Measurements from ENCODE around the gene FREY1. TPM values are rescaled to one million over a fixed set of nuclear protein-coding genes. Genes with fewer than 3 reads are reported as not detected.
A peak's percentile ranks its signal among the peaks of the same experiment; 100 is the strongest.

FREY1 gene
- total and polyA plus RNA-seq, 2 of the 13 experiments (the other 11 are each of a cell fraction or from before 2014, with no cell fraction given) = 0.44 to 0.73 TPM

DNA sequence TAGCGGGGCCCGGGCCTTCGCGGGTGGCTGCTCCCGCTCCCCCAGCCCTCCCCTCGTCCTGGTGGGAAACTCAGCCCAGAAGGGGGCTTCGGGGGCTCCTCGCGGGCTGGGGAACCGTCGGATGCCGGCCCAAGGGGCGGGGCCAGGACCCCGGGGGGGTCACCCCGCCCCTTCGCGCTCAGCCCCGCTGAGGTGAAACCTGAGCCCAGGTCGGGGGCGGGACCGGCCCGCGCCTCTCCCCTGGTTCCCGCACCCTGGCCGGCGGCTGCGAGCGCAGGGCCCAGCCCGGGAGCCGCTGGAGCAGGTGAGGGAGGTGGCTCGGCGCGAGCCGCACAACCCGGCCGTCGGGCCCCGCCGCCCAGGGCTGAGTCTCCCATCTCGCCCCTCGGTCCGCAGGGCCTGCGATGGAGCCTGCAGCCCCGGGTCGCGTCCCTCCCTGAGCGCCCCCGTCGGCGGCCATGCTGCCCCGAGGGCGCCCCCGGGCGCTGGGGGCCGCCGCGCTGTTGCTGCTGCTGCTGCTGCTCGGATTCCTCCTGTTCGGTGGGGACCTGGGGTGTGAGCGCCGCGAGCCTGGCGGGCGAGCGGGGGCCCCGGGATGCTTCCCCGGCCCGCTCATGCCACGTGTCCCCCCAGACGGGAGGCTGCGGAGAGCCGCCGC is 15.5 kb upstream of the FREY1 start, which contains the start of gene LARGE2 (continued):
- TF ChIP-seq ZNF496 (CRISPR knock-in tag; IDR thresholded peaks at IDR 0.05; ENCODE audit: insufficient replicate concordance) (no peak), ZFP37 (CRISPR knock-in tag; IDR thresholded peaks at IDR 0.05; ENCODE audit: borderline replicate concordance) (no peak), ZSCAN22 (CRISPR knock-in tag; IDR thresholded peaks at IDR 0.05) (no peak), ZNF761 (CRISPR knock-in tag; conservative IDR thresholded peaks at IDR 0.05) (0 out of 2 replicates have a peak, but pooled peaks have one; percentile 2), ZNF225 (CRISPR knock-in tag; IDR thresholded peaks at IDR 0.05) (no peak), ZNF224 (CRISPR knock-in tag; IDR thresholded peaks at IDR 0.05) (no peak), SOX6 (IDR thresholded peaks at IDR 0.05) (no peak), SOX6 (CRISPR knock-in tag; IDR thresholded peaks at IDR 0.05) (0 out of 2 replicates have a peak, but pooled peaks have one; percentile 3), ZSCAN31 (CRISPR knock-in tag; IDR thresholded peaks at IDR 0.05; ENCODE audit: low read depth) (peak; percentile 27; the same call in 1 of the 2 replicates), ZNF546 (CRISPR knock-in tag; conservative IDR thresholded peaks at IDR 0.05) (no peak), SMAD1 (CRISPR knock-in tag; IDR thresholded peaks at IDR 0.05; ENCODE audit: borderline replicate concordance, low read depth) (no peak), MAZ (IDR thresholded peaks at IDR 0.05; ENCODE audit: borderline replicate concordance, low read depth, low read length) (no peak), MAZ (CRISPR knock-in tag; IDR thresholded peaks at IDR 0.05; ENCODE audit: low read depth) (peak; percentile 78; the same call in 1 of the 2 replicates)
- TF ChIP-seq, protein P1, sequence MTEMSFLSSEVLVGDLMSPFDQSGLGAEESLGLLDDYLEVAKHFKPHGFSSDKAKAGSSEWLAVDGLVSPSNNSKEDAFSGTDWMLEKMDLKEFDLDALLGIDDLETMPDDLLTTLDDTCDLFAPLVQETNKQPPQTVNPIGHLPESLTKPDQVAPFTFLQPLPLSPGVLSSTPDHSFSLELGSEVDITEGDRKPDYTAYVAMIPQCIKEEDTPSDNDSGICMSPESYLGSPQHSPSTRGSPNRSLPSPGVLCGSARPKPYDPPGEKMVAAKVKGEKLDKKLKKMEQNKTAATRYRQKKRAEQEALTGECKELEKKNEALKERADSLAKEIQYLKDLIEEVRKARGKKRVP (CRISPR knock-in tag; IDR thresholded peaks at IDR 0.05) = no peak
- TF ChIP-seq, protein P2, sequence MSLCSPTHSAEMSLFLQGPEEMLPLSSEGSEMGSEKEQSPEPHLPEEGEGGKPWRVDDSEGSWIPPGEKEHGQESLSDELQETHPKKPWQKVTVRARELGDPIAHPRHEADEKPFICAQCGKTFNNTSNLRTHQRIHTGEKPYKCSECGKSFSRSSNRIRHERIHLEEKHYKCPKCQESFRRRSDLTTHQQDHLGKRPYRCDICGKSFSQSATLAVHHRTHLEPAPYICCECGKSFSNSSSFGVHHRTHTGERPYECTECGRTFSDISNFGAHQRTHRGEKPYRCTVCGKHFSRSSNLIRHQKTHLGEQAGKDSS (CRISPR knock-in tag; IDR thresholded peaks at IDR 0.05; ENCODE audit: borderline replicate concordance, low read depth) = no peak
- TF ChIP-seq, protein P3, sequence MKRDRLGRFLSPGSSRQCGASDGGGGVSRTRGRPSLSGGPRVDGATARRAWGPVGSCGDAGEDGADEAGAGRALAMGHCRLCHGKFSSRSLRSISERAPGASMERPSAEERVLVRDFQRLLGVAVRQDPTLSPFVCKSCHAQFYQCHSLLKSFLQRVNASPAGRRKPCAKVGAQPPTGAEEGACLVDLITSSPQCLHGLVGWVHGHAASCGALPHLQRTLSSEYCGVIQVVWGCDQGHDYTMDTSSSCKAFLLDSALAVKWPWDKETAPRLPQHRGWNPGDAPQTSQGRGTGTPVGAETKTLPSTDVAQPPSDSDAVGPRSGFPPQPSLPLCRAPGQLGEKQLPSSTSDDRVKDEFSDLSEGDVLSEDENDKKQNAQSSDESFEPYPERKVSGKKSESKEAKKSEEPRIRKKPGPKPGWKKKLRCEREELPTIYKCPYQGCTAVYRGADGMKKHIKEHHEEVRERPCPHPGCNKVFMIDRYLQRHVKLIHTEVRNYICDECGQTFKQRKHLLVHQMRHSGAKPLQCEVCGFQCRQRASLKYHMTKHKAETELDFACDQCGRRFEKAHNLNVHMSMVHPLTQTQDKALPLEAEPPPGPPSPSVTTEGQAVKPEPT (CRISPR knock-in tag; IDR thresholded peaks at IDR 0.05; ENCODE audit: low read depth) = no peak
- TF ChIP-seq, protein P4, sequence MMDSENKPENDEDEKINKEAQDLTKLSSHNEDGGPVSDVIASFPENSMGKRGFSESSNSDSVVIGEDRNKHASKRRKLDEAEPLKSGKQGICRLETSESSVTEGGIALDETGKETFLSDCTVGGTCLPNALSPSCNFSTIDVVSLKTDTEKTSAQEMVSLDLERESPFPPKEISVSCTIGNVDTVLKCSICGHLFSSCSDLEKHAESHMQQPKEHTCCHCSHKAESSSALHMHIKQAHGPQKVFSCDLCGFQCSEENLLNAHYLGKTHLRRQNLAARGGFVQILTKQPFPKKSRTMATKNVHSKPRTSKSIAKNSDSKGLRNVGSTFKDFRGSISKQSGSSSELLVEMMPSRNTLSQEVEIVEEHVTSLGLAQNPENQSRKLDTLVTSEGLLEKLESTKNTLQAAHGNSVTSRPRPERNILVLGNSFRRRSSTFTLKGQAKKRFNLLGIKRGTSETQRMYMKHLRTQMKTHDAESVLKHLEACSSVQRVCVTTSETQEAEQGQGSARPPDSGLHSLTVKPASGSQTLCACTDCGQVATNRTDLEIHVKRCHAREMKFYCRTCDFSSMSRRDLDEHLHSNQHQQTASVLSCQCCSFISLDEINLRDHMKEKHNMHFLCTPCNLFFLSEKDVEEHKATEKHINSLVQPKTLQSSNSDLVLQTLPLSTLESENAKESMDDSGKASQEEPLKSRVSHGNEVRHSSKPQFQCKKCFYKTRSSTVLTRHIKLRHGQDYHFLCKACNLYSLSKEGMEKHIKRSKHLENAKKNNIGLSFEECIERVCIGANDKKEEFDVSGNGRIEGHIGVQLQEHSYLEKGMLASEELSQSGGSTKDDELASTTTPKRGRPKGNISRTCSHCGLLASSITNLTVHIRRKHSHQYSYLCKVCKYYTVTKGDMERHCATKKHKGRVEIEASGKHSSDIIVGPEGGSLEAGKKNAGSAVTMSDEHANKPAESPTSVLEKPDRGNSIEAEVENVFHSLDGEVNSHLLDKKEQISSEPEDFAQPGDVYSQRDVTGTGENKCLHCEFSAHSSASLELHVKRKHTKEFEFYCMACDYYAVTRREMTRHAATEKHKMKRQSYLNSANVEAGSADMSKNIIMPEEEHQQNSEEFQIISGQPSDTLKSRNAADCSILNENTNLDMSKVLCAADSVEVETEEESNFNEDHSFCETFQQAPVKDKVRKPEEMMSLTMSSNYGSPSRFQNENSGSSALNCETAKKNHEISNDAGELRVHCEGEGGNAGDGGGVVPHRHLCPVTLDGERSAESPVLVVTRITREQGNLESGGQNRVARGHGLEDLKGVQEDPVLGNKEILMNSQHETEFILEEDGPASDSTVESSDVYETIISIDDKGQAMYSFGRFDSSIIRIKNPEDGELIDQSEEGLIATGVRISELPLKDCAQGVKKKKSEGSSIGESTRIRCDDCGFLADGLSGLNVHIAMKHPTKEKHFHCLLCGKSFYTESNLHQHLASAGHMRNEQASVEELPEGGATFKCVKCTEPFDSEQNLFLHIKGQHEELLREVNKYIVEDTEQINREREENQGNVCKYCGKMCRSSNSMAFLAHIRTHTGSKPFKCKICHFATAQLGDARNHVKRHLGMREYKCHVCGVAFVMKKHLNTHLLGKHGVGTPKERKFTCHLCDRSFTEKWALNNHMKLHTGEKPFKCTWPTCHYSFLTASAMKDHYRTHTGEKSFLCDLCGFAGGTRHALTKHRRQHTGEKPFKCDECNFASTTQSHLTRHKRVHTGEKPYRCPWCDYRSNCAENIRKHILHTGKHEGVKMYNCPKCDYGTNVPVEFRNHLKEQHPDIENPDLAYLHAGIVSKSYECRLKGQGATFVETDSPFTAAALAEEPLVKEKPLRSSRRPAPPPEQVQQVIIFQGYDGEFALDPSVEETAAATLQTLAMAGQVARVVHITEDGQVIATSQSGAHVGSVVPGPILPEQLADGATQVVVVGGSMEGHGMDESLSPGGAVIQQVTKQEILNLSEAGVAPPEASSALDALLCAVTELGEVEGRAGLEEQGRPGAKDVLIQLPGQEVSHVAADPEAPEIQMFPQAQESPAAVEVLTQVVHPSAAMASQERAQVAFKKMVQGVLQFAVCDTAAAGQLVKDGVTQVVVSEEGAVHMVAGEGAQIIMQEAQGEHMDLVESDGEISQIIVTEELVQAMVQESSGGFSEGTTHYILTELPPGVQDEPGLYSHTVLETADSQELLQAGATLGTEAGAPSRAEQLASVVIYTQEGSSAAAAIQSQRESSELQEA (CRISPR knock-in tag; IDR thresholded peaks at IDR 0.05; ENCODE audit: not compliant biosample characterization) = no peak
